Tibial nerve (tissue), 4 donors: Measurements from ENCODE around the gene IRF5. TPM values are rescaled to one million over a fixed set of nuclear protein-coding genes. Genes with fewer than 3 reads are reported as not detected.

ENCODE experiments used
- DNase-seq, 2 donors: peaks; one replicate each; pipeline ENCODE4 v3.0.0-alpha.2; 2019; ENCODE audit warnings: low spot score in 2 of 2
- H3K27ac ChIP-seq, 4 donors: fragments of 200-600 bp; sonication (generic) in 3 of 4; one replicate each; pipeline ENCODE4 v1.5.1; 2017 to 2019; ENCODE audit warnings: mild to moderate bottlenecking in 1 of 4
- H3K27me3 ChIP-seq, 2 donors: fragments of 200-600 bp; sonication (generic) in 1 of 2; one replicate each; pipeline versions ENCODE4 v1.5.1 to v1.6.0; 2017 to 2019
- H3K36me3 ChIP-seq, 3 donors: fragments of 200-600 bp; sonication (generic); one replicate each; pipeline ENCODE4 v1.5.1; 2018 to 2019
- H3K4me1 ChIP-seq, 4 donors: fragments of 200-600 bp; sonication (generic) in 3 of 4; one replicate each; pipeline ENCODE4 v1.5.1; 2017 to 2019
- H3K4me3 ChIP-seq, 4 donors: fragments of 200-600 bp; sonication (generic) in 3 of 4; one replicate each; pipeline ENCODE4 v1.5.1; 2017 to 2019; ENCODE audit warnings: mild to moderate bottlenecking in 1 of 4, moderate library complexity in 1 of 4
- H3K9me3 ChIP-seq, 4 donors: fragments of 200-600 bp; sonication (generic) in 3 of 4; one replicate each; pipeline ENCODE4 v1.5.1; 2017 to 2019
- EP300 ChIP-seq, 2 donors: sonication (generic); formaldehyde crosslinking; IDR thresholded peaks; one replicate each; pipeline ENCODE4 v1.6.1; 2017; ENCODE audit warnings: antibody characterized with exemption in 2 of 2, mild to moderate bottlenecking in 1 of 2
- POLR2A ChIP-seq, 2 donors: fragments of 450-650 bp; IDR thresholded peaks; one replicate each; pipeline ENCODE4 v1.6.1; 2017; ENCODE audit warnings: antibody characterized with exemption in 2 of 2, mild to moderate bottlenecking in 2 of 2, moderate library complexity in 2 of 2
- WGBS, 2 donors: methylation state at CpG; one replicate each; pipeline ENCODE4 v1.1.5; 2018; 5-methylcytosine and 5-hydroxymethylcytosine counted together
- total RNA-seq, 4 donors: library from RNA; depleted of rRNA; stranded (reverse); fragments of >200 nt; gene quantifications; one replicate each; pipeline ENCODE4 v1.1.0, GENCODE V29; 2016
- TF ChIP-seq, protein P1 (sequence below), 5 experiments: fragments of 200-600 bp in 3 of 5; fragments of 450-650 bp in 2 of 5; sonication (generic) in 3 of 5; IDR thresholded peaks; one replicate each; pipeline ENCODE4 v1.5.1; 2016 to 2019; ENCODE audit warnings: antibody characterized with exemption in 5 of 5, mild to moderate bottlenecking in 3 of 5, moderate library complexity in 2 of 5

IRF5 gene
- total RNA-seq, 4 donors from 2014 or later: 7.8 to 28.8 (median 15.0) TPM

DNA sequence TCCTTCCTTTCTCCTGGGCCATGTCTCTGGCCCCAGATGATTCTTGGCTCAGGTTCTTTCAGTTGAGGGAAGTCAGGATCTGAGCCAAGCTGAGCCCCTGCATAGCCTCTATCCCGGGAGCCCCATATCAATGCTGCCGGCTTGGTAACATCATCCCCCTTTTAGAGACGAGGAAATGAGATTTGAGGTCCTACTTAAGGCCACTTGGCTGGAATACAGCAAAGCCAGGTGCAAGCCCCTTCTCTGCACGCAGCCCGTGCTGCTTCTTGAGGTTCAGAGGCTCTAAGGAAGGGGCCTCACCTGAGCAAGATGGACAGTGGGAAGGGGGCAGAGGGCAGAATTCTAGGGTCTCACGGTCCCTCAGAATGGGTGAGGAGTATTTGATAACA, 2.4 kb upstream of the IRF5 start:
- Histone ChIP-seq H3K27ac (peak overlapping the region in 1 of 4 donors; percentile 29), H3K4me3 (no peak overlapping the region), H3K9me3 (no peaks in the 10 kb centered on the region), H3K4me1 (peaks cover 0 to 22% (median 10%) of the 10 kb centered on the region in 4 donors), H3K27me3 (peaks cover 0 to 36% of the 10 kb centered on the region in 2 donors), H3K36me3 (no peaks in the 10 kb centered on the region)
- WGBS, 2 donors: 45 to 58% methylated on average over 6 of the region's 6 CpGs
- TF ChIP-seq POLR2A (IDR thresholded peaks at IDR 0.05) (no peak), EP300 (IDR thresholded peaks at IDR 0.05) (no peak)
- TF ChIP-seq, protein P1, sequence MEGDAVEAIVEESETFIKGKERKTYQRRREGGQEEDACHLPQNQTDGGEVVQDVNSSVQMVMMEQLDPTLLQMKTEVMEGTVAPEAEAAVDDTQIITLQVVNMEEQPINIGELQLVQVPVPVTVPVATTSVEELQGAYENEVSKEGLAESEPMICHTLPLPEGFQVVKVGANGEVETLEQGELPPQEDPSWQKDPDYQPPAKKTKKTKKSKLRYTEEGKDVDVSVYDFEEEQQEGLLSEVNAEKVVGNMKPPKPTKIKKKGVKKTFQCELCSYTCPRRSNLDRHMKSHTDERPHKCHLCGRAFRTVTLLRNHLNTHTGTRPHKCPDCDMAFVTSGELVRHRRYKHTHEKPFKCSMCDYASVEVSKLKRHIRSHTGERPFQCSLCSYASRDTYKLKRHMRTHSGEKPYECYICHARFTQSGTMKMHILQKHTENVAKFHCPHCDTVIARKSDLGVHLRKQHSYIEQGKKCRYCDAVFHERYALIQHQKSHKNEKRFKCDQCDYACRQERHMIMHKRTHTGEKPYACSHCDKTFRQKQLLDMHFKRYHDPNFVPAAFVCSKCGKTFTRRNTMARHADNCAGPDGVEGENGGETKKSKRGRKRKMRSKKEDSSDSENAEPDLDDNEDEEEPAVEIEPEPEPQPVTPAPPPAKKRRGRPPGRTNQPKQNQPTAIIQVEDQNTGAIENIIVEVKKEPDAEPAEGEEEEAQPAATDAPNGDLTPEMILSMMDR (IDR thresholded peaks at IDR 0.05): no peak
- DNase-seq: no peak

- Histone ChIP-seq H3K4me1 (peaks cover 0 to 22% (median 10%) of the 10 kb centered on the region in 4 donors), H3K36me3 (no peaks in the 10 kb centered on the region), H3K9me3 (no peaks in the 10 kb centered on the region), H3K4me3 (no peak overlapping the region), H3K27me3 (peaks cover 0 to 36% of the 10 kb centered on the region in 2 donors), H3K27ac (peak overlapping the region in 1 of 4 donors; percentile 77)
- no peak for TF ChIP-seq POLR2A (IDR thresholded peaks at IDR 0.05)
- TF ChIP-seq EP300 (IDR thresholded peaks at IDR 0.05): no peak
- TF ChIP-seq, protein P1 (IDR thresholded peaks at IDR 0.05): no peak
- 85% methylated on average over 4 of the region's 4 CpGs for WGBS, 2 donors
- no peak for DNase-seq
These were observed 929 bp upstream of the IRF5 start for GRCh38 chr7:128936798-128937197.

DNA sequence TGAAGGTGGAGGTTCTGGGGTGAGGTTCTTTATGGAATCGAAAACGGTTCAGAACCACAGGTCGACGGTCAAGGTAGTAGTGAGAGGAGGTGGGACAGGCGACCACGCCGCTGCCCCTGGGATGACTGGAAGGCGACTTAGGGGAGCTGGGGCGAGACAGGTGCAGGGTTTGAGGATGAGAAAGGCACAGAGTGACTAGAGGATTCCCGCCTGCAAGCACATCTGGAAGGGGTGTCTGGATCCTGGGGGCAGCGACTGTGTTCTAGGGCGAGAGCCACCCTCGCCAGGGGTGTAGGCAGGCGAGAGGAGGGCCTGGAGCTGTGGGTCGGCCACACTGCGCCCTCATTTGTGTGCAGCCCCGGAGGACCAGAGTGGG, 468 bp upstream of the IRF5 start:
- TF ChIP-seq, protein P1 (IDR thresholded peaks at IDR 0.05): no peak
- no peak for TF ChIP-seq POLR2A (IDR thresholded peaks at IDR 0.05)
- H3K27ac ChIP-seq: peak overlapping the region in 3 of 4 donors; percentile 36 to 77 (median 60)
- no peaks in the 10 kb centered on the region for H3K36me3 ChIP-seq
- H3K4me1 ChIP-seq: peaks cover 0 to 22% (median 10%) of the 10 kb centered on the region in 4 donors
- H3K9me3 ChIP-seq: no peaks in the 10 kb centered on the region
- 47 to 67% methylated on average over 16 to 17 of the region's 17 CpGs for WGBS, 2 donors
- DNase-seq: no peak
- peak overlapping the region in 2 of 4 donors; percentile 60 to 76 for H3K4me3 ChIP-seq
- H3K27me3 ChIP-seq: peaks cover 0 to 36% of the 10 kb centered on the region in 2 donors

DNA sequence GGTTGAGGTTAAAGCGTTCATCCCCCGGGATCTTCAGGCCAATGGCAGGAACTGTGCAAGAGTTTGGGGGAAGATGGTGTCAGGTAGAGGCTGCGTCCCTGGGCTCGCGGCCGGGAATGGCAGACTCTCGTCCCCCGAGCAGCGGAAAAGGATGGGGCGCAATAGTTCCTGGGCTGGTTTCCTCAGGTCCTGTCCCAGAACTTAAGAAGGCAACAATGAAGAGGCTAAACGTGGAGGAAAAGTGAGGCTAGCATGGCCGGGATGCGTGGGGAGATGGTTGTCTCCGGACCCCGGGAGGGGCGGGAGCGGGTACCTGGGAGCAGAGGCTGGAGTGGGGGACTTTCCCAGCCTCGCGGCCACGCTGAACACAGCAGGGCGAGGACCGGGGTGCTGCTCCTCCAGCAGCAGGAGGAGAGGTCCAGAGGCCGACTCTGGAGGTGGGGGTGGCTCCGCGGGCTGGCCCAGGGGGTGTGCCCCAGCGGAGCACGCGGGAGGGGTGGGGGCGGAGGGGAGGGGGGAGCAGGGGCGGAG, 882 bp downstream of the IRF5 start:
- Histone ChIP-seq H3K27ac (peak overlapping the region in 3 of 4 donors; percentile 60 to 77 (median 60)), H3K9me3 (no peaks in the 10 kb centered on the region), H3K4me3 (peak overlapping the region; percentile 37 to 76 (median 56)), H3K4me1 (peaks cover 0 to 22% (median 9%) of the 10 kb centered on the region in 4 donors), H3K36me3 (no peaks in the 10 kb centered on the region), H3K27me3 (peaks cover 0 to 29% of the 10 kb centered on the region in 2 donors)
- TF ChIP-seq POLR2A (IDR thresholded peaks at IDR 0.05) (no peak), EP300 (IDR thresholded peaks at IDR 0.05) (no peak)
- TF ChIP-seq, protein P1 (IDR thresholded peaks at IDR 0.05): no peak
- no peak for DNase-seq
- 1% methylated on average over 22 to 28 of the region's 30 CpGs for WGBS, 2 donors

GRCh38 chr7:128939075-128939860, 1.5 kb downstream of the IRF5 start:
- Histone ChIP-seq H3K9me3 (no peaks in the 10 kb centered on the region), H3K4me3 (peak overlapping the region; percentile 3 to 76 (median 48)), H3K36me3 (no peaks in the 10 kb centered on the region), H3K4me1 (peaks cover 0 to 22% (median 9%) of the 10 kb centered on the region in 4 donors), H3K27me3 (peaks cover 0 to 29% of the 10 kb centered on the region in 2 donors), H3K27ac (peak overlapping the region in 2 of 4 donors; percentile 60 to 77)
- DNase-seq: no peak
- TF ChIP-seq, protein P1 (IDR thresholded peaks at IDR 0.05): no peak
- 39 to 51% methylated on average over 5 to 6 of the region's 7 CpGs for WGBS, 2 donors
